Raji (cell line): ENCODE data around the gene CCDC179.

Source experiments
- POLR2A ChIP-seq: IDR thresholded peaks from 2 replicates; pipeline ENCODE4 v1.6.1; 2011; ENCODE audit warnings: low read depth, low read length, control low read depth; ENCODE audit not compliant: insufficient read depth

The CCDC179 gene

DNA sequence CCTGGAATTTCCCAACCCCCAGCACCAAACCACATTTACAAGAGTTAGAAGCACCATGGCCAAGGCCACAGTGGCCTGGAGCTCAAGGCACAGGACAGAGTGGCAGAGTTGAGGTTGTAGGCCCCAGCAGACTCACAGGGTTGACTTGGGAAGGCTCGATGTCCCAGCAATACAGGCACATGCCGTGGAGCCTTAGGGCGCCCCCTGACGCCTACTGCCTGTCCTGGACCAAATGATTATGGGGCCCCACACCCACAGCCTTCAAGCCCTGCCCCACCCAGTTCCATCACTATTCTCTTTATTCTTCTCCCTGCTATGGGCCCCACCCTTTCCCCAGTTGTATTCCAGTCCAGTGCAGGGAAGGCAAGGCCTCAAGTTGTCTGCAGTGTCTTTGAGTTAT, at the start of gene CCDC179:
Gene CCDC179, minus strand, starts transcription at position 234 of the 400 bp plus-strand sequence. Its CDS starts 53 bp downstream, at position 181.
- TF ChIP-seq POLR2A, result no peak

DNA sequence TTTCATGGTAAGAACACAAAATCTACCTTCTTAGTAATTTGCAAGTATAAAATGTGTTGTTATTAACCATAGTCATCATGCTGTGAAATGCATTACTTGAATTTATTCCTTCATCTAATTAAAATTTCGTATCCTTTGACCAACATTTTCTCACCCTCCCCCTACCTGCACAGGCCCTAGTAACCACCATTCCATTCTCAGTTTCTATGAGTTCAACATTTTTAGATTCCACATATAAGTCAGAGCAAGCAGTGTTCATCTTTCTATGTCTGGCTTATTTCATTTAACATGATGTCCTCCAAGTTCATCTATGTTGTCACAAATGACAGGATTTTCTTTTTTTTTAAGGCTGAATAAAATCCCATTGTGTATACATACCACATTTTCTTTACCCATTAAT, 43.5 kb upstream of the CCDC179 start:
- TF ChIP-seq POLR2A, result no peak

DNA sequence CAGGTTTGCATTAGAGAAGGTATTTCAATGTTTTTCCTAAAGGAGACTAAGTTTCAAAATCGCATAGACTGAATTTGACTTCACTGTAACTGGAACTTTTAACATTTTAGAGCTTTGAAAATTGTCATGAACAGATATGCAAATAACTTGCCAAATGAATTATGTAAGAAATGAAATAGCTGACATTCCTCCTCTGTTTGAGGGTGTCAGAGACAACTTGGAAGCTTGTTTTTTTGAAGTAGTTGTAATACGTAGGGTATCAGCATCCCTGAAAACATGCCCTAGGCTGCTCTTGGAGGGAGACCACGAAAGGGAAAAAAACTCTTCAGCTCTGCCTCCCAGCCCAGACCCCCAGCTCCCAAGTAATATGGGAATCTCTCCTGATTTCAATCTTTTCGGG, 41.3 kb upstream of the CCDC179 start:
- TF ChIP-seq POLR2A, result no peak

DNA sequence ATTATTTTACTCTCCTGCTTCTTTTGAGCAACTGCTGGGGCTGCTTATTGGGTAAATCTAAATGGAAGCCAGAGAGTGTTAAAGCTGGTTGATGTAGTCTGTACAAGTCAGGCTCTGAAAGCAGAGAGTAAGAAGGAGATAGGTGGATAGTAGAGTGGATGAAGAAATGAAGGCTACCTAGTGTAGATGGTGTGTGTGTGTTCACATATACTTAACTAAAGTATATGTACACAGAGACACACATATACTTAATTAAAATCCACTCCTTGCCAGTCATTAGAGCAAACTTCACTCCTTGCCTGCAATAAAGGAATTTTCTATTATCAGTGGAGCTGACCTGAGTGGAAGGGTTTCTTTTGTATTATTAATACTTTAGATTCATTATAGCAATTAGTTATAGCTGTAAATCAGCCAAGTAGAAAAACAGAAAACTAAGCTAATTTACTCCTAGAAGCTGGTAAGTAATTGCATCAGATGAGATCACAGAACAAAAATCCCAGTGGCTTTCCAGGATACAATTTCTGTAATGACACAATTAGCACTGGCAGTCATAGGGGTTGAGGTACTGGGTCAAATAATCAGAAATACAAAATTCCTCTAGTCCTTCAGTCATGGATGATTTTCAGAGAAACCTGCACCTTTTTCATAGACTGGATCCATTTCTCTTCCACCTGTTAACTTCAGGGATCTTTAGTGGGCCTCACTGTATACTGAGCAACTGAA, 40.7 kb upstream of the CCDC179 start:
- no peak for TF ChIP-seq POLR2A

DNA sequence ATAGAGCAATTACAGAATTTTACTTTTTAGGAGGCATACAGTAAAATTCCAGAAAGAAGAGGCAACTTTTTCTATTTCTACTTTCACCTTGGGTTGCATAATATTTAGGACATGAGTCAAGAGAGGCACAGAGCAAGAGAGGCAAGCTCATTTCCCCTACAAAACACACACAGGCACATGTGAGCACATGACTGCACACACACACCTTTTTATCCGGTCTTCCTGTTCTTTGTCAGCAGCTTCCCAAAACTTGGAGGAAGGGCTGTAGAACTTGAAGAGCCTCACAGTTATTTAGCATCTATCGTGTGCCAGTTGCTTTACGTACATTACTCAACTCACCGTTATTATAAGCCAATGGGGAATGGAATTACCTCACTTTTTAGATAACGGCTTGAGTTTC, 37.8 kb upstream of the CCDC179 start:
- TF ChIP-seq POLR2A, result no peak

DNA sequence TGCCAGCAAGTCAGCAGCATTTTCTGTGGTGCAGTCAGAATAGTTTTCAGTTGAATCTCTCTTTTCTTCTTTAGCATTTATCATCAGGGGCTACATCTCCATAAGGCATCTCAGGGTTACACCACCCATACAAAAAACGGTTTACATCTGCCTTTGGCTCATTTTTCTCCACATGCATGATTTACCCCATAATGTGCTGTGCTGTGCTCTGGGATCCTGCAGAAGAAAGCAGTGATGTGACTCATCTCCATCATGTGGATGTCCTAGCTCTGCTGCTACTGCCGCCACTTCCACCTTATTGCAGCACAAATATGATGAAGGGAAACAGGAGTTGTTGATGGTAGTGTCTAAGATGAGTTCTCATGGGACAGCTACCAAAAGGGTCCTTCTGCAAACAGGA, 30.0 kb upstream of the CCDC179 start:
- TF ChIP-seq POLR2A, result no peak

DNA sequence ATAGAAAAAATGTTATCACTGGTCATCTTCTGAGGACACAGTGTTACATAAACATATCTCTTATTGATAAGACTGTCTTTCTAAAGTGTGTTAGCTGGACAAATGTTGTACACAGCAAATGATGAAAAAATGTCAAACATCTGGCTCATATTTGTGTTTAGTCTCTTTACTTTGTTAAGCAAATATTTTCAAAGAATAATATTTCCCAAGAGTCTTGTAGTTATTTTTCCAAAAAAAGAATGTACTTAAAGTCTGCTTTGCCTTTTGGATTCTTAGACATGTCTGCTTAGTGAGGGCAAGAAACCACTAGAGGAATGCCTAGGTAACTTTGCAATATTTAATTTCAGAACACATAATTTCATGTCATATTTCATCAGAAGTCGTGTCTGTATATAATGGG, 23.9 kb upstream of the CCDC179 start:
- no peak for TF ChIP-seq POLR2A

DNA sequence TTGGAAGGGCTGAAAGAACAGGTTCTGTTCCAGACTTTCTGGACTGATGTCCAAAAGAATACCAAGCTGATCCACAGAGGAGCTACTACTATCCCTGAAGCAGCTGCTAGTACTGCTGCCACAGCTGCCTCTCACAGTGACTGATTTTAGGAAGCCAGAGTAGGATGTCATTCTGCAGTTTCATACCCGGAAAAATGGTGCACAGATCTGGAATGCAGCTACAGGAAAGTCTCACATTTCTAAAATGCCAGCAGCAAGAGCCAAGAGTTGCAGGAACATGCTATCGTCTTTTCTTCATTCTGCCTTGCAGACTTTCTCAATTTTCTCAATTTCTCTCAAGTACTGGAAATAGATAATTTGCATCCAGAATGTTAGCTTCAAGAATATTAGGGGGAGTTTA, 19.4 kb upstream of the CCDC179 start:
- TF ChIP-seq POLR2A, result no peak

DNA sequence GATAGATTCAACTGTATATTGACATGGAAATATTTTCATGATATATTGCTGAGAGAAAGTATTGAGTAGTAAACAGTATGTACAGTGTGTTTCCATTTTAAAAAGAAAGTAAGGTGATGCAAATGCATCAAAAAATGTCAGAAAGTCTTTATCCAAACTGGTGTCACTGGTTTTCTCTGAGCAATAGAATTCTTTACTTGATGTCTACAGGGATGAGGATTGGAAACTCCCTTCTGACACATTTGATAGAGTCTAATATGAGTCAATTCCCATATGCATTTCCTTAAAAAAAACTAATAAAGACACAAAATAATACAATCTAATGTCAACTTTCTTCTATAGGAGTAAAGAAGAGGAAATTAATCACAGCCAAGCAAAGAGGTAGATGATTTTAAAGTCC, 18.3 kb upstream of the CCDC179 start:
- no peak for TF ChIP-seq POLR2A

DNA sequence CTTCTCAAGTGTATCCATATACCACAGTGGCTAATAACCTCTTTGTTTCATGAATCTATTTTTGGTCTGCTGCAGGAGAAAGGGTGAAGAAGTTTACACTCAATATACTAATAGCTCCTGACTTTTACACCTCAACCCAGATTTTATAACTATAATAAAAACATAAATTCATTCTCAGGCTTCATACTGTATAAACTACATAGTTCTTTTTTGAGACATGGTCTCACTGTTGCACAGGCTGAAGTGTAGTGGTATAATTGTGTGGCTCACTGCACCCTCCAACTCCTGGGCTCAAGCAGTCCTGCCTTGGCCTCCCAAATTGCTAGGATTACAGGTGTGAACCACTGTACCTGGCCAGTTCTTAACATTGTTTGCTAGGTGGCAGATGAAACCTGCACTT, 17.8 kb upstream of the CCDC179 start:
- no peak for TF ChIP-seq POLR2A

DNA sequence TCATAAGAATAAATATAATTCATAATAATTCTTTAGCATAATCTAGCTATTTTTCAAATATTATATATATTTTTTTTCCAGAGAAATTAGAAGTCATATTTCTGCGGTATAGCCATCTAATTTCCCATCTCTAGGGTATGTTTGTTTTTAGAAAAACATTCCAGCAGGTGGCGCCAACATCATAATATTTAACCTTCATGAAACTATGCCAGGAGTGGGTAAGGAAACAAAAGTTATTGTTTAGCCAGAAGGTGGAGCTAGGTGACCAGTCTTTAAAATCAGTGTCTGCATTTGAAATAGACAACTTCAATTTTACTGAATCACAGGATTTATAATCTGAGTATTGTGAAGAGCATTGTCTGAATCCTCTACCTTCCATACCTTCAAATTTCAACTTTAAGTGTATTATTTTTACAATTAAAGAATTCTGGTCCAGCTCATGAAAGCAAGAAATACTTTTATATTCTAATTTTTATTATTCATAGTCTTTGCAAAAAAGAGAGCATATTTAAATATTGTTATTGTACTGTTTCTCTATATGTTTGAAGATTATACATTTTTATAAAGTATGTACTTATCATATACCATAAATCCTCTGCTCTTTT, 15.7 kb upstream of the CCDC179 start:
- TF ChIP-seq POLR2A, result no peak

DNA sequence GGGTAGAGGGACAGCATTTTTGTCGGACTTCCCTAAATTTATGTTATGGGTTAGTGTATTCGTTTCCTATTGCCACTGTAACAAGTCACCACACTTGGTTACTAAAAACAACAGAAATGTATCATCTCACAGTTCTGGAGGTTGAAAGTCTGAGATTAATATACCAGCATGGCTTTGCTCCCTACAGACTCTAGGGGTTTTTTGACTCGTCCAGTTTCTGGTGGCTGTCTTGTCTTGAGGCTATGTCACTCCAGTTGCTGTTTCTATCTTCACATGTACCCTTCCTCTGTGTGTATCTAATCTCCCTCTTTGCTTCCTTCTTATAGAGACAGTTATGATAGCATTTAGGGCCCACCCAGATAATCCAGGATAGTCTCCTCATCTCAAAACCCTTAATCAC, 9.1 kb upstream of the CCDC179 start:
- TF ChIP-seq POLR2A, result no peak

DNA sequence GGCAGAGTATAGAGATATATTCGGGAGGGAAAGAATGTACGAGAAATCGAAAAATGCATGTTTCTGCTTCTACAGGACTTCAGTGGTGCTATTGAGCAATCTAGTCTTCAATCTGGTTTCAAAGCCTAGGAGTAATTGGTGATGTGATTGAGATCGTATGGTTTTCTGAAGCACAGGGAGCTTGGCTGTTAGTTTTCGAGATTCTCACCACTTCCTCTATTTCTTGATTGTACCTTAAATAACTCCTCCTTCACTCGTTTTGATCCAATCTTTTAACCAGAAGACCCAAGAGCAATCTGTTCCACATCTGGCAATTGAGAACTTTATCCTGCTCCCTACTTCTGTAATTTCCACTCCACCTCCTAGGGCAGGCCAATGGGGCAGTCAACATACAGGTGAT, 518 bp downstream of the CCDC179 start:
- TF ChIP-seq POLR2A, result no peak

DNA sequence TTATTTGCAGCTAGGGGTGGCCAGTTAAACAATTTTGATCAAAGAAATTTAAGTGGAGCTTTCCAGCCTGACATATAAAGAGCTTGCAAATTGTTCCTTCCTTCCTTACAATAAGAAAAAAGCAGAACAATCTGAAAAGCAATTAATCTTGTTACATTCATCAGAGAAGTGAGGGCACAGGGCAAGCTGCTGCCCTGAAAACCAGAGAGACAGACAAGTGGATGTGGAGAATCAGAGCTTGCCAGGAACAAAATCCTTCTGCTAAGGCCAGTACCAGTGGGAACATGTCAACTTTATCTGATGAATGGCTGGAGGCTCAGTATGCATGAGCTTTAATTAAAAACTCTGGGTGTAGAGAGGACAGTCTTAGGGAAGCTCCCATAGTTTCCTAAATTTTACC, 8.8 kb downstream of the CCDC179 start:
- TF ChIP-seq POLR2A, result no peak

DNA sequence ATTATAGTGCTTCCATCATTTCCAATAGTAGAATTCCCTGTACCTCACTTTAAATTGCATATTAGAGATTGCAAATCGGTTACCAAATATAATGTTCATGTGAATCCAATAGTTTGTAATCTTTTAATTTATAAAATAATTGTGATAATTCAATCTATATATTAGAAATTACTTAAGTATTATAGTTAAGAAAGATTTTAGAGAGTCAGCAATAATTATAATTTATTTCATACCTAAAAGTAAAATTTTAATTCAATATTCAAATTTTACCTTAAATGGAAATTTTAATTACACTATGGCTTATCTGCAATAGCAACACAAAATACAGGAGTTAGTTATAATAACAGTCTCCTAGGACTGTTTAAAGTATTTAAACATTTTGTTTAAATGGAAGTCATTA, 13.5 kb downstream of the CCDC179 start:
- no peak for TF ChIP-seq POLR2A

DNA sequence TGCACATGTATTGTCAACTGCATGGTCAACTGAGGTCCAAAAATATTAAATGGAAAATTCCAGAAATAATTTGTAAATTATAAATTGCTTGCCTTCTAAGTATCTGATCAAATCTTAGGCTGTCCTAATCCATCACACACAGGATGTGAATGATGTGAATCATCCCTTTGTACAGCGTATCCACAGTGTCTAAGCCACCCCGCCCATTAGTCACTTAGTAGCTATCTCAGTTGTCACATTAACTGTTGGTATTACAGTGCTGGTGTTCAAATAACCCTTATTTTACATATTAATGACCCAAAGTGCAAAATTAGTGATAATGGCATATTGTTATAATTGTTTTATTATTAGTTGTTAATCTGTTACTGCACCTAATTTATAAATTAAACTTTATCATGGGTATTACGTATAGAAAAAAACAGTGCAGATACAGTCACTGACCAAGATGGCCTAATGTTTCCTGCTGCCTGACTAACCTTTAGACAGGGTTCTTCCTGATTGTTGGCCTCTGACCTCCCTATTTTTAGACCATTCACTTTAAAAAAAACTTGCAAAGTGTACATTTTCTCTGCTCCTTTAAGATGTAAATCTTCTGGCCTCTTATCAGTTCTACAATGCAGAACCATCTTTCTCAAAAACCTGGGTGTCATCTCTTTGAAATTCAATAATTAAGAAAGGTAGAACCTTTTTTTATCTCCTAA, 27.8 kb downstream of the CCDC179 start:
- no peak for TF ChIP-seq POLR2A
